Transverse colon (tissue), 4 donors: ENCODE measurements around the gene DYRK3. TPM values are rescaled to one million over a fixed set of nuclear protein-coding genes. Genes with fewer than 3 reads are reported as not detected.
A peak's percentile ranks its signal among the peaks of the same experiment; 100 is the strongest.
"Not testable (repeated sequence)": the region's sequence is repeated elsewhere in the genome, so short reads cannot be mapped to it uniquely, and the experiment has no call there.

ENCODE experiments used
- DNase-seq: peaks from one replicate; pipeline ENCODE4 v3.0.0-alpha.2; 2019
- H3K27ac ChIP-seq, 4 donors: fragments of 200-600 bp; sonication (generic); 2 replicates each; pipeline ENCODE4 v1.5.1; 2016 to 2018; ENCODE audit warnings: inconsistent platforms in 4 of 4
- H3K27me3 ChIP-seq: fragments of 200-600 bp; sonication (generic); 2 replicates; pipeline ENCODE4 v1.5.1; 2017; ENCODE audit warnings: inconsistent platforms
- H3K36me3 ChIP-seq, 4 donors: fragments of 200-600 bp; sonication (generic); 2 replicates each; pipeline ENCODE4 v1.5.1; 2017 to 2019; ENCODE audit warnings: inconsistent platforms in 4 of 4
- H3K4me1 ChIP-seq, 4 donors: fragments of 200-600 bp; sonication (generic); 2 replicates each; pipeline ENCODE4 v1.5.1; 2017 to 2020; ENCODE audit warnings: inconsistent platforms in 4 of 4
- H3K4me3 ChIP-seq, 4 donors: fragments of 200-600 bp; sonication (generic); 1 replicate in 1 of 4; 2 replicates in 3 of 4; pipeline versions ENCODE4 v1.5.1 to v1.6.1; 2017 to 2019; ENCODE audit warnings: inconsistent platforms in 4 of 4
- H3K9me3 ChIP-seq, 2 donors: fragments of 200-600 bp; sonication (generic); 2 replicates each; pipeline ENCODE4 v1.5.1; 2017 to 2019; ENCODE audit warnings: inconsistent platforms in 2 of 2
- CTCF ChIP-seq, 5 experiments: fragments of 200-600 bp in 3 of 5; fragments of 450-650 bp in 2 of 5; sonication (generic) in 3 of 5; IDR thresholded peaks; 1 replicate in 2 of 5; 2 replicates in 3 of 5; pipeline ENCODE4 v1.5.1; 2016 to 2017; ENCODE audit warnings: antibody characterized with exemption in 5 of 5, inconsistent platforms in 3 of 5, mild to moderate bottlenecking in 2 of 5, moderate library complexity in 1 of 5
- EP300 ChIP-seq: sonication (generic); formaldehyde crosslinking; IDR thresholded peaks from one replicate; pipeline ENCODE4 v1.6.1; 2017; ENCODE audit warnings: antibody characterized with exemption, low read depth
- POLR2A ChIP-seq: fragments of 450-650 bp; IDR thresholded peaks from one replicate; pipeline ENCODE4 v1.6.1; 2016; ENCODE audit warnings: antibody characterized with exemption, mild to moderate bottlenecking, moderate library complexity
- POLR2AphosphoS5 ChIP-seq, 3 donors: sonication (generic); formaldehyde crosslinking; IDR thresholded peaks; one replicate each; pipeline ENCODE4 v1.6.1; 2016; ENCODE audit warnings: antibody characterized with exemption in 3 of 3
- WGBS, 2 donors: methylation state at CpG; one replicate each; pipeline ENCODE4 v1.1.5; 2018; ENCODE audit warnings: low coverage in 1 of 2; 5-methylcytosine and 5-hydroxymethylcytosine counted together
- in situ Hi-C, 4 donors: fragments of 200-750 bp; cut with MboI; loops; one replicate each; pipeline versions ENCODE4 v1.15.0 to v1.15.1; 2017; ENCODE audit warnings: low sequenced_read_pairs in 3 of 4, low pct_ligation_motif_present in 1 of 4, low pct_unique_long_range_greater_than_20kb in 1 of 4
- intact Hi-C: fragments of 100-400 bp; cut with DNase I; formaldehyde crosslinking; loops from one replicate; pipeline ENCODE4 v1.15.1; 2023; ENCODE audit warnings: low total_unique reads
- total RNA-seq, 4 donors: library from RNA; depleted of rRNA; stranded (reverse); fragments of >200 nt; gene quantifications; one replicate each; pipeline ENCODE4 v1.1.0, GENCODE V29; 2016

Gene DYRK3
- total RNA-seq, 4 donors from 2014 or later, result 1.6 to 3.2 TPM; not detected in 2

- TF ChIP-seq POLR2A (no peak), EP300 (no peak), CTCF (IDR thresholded peaks at IDR 0.05) (no peak), POLR2AphosphoS5 (IDR thresholded peaks at IDR 0.05) (no peak)
- intact Hi-C loops (loop anchor here (10.0 kb wide), 1 partner anchor 278 kb away; no protein-coding TSS in a partner anchor), in situ Hi-C loops (loop anchor here in 3 of 4 donors (10.0 to 25.0 kb wide), 2 partner anchors 276 to 278 kb away; partner anchors contain the start of gene FCMR (in 1 of the 3))
- H3K9me3 ChIP-seq, result no peaks in the 10 kb centered on the region
- H3K4me3 ChIP-seq, result peak overlapping the region in 1 of 4 donors; percentile 89
- DNase-seq, result no peak
- 54 to 69% methylated on average over 4 of the region's 4 CpGs for WGBS, 2 donors
- H3K4me1 ChIP-seq, result peaks cover 6 to 36% (median 18%) of the 10 kb centered on the region in 4 donors
- no peaks in the 10 kb centered on the region for H3K36me3 ChIP-seq
- H3K27ac ChIP-seq, result peak overlapping the region in 1 of 4 donors; percentile 85
- H3K27me3 ChIP-seq, result peaks cover 21% of the 10 kb centered on the region
These were observed 1.3 kb downstream of the DYRK3 start for GRCh38 chr1:206636671-206637070.

- Histone ChIP-seq H3K9me3 (no peaks in the 10 kb centered on the region), H3K27me3 (peaks cover 21% of the 10 kb centered on the region), H3K4me1 (peaks cover 6 to 36% (median 18%) of the 10 kb centered on the region in 4 donors), H3K27ac (no peak overlapping the region), H3K36me3 (no peaks in the 10 kb centered on the region), H3K4me3 (no peak overlapping the region)
- TF ChIP-seq EP300, result no peak
- TF ChIP-seq POLR2AphosphoS5 (IDR thresholded peaks at IDR 0.05), result no peak
- no peak for TF ChIP-seq CTCF (IDR thresholded peaks at IDR 0.05)
- TF ChIP-seq POLR2A, result no peak
- DNase-seq, result no peak
- in situ Hi-C loops, result loop anchor here in 3 of 4 donors (10.0 to 25.0 kb wide), 2 partner anchors 275 to 277 kb away; partner anchors contain the start of gene FCMR (in 1 of the 3)
- intact Hi-C loops, result loop anchor here (10.0 kb wide), 1 partner anchor 277 kb away; no protein-coding TSS in a partner anchor
These were observed 2.3 kb downstream of the DYRK3 start for GRCh38 chr1:206637605-206638004.

GRCh38 chr1:206642074-206642473, 6.7 kb downstream of the DYRK3 start:
- H3K36me3 ChIP-seq, H3K4me1 ChIP-seq, H3K9me3 ChIP-seq, H3K27ac ChIP-seq, H3K4me3 ChIP-seq, intact Hi-C loops, H3K27me3 ChIP-seq, DNase-seq: not testable (repeated sequence)
- WGBS, 2 donors, result 91% methylated on average over 2 of the region's 2 CpGs; no CpG with 5 or more reads in 1 of the 2 donors
- in situ Hi-C loops, result loop anchor here in 1 of 4 donors (25.0 kb wide), 1 partner anchor 270 kb away; the partner anchor contains the start of gene FCMR

GRCh38 chr1:206643118-206643698, 7.9 kb downstream of the DYRK3 start:
- Histone ChIP-seq H3K9me3 (no peaks in the 10 kb centered on the region), H3K4me3 (no peak overlapping the region), H3K36me3 (no peaks in the 10 kb centered on the region), H3K27me3 (no peaks in the 10 kb centered on the region), H3K4me1 (no peaks in the 10 kb centered on the region), H3K27ac (no peak overlapping the region)
- intact Hi-C loops, result no loop called here
- 81 to 83% methylated on average over 2 to 3 of the region's 3 CpGs for WGBS, 2 donors
- TF ChIP-seq POLR2A, result no peak
- TF ChIP-seq EP300, result no peak
- no peak for TF ChIP-seq CTCF (IDR thresholded peaks at IDR 0.05)
- TF ChIP-seq POLR2AphosphoS5 (IDR thresholded peaks at IDR 0.05), result no peak
- no peak for DNase-seq
- in situ Hi-C loops, result loop anchor here in 1 of 4 donors (25.0 kb wide), 1 partner anchor 269 kb away; the partner anchor contains the start of gene FCMR
